K562 treated with DMSO at 1 percent for 24 hours (cell line): ENCODE data around the gene AKR1C1. TPM values are rescaled to one million over a fixed set of nuclear protein-coding genes. Genes with fewer than 3 reads are reported as not detected.

Experiments used
- total RNA-seq: library from RNA; unstranded; fragments of 300-600 nt; gene quantifications from 2 replicates; pipeline ENCODE4 v1.2.3, GENCODE V29; 2022; ENCODE audit warnings: low read depth; ENCODE audit not compliant: insufficient read depth

Gene AKR1C1
- 55.7 and 64.2 TPM in 2 replicates for total RNA-seq

DNA sequence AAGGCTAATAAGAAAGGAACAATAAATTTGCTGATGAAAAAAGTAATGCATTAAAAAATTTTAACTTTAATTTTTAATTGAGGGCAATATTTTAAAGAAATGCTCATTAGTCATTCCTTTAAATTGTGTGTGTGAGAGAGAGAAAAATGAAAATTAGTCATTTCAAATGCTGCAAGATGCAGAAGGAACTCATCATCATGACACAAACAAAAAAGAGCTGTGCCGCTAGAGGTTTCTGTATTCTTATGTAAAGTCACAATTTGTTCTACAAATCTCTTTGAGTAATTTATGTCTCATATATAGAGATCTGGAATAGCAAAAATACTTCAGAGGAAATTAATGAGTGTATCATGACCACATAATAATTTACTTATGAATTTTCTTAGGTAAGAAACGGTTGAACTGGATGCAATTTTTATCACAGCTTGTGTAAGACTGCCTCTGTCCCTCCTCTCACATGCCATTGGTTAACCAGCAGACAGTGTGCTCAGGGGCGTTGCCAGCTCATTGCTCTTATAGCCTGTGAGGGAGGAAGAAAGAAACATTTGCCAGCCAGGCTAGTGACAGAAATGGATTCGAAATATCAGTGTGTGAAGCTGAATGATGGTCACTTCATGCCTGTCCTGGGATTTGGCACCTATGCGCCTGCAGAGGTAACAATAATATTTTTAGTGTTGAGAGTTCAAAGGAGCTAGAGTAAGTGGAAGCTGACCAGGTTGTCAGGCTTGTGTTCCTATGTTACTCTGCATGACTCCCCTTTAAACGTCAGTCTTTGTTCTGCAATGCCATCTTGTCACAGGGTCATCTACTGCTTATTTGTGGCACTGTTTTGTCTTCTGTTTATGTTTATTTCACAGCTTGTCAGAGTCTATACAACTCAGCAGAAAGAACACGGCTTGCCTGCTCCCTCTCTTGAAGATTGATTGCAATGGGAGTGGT, at the start of gene AKR1C1:
AKR1C1 (plus strand) TSS at position 540 of the 939 bp plus-strand sequence; CDS start at position 570, 30 bp downstream.

DNA sequence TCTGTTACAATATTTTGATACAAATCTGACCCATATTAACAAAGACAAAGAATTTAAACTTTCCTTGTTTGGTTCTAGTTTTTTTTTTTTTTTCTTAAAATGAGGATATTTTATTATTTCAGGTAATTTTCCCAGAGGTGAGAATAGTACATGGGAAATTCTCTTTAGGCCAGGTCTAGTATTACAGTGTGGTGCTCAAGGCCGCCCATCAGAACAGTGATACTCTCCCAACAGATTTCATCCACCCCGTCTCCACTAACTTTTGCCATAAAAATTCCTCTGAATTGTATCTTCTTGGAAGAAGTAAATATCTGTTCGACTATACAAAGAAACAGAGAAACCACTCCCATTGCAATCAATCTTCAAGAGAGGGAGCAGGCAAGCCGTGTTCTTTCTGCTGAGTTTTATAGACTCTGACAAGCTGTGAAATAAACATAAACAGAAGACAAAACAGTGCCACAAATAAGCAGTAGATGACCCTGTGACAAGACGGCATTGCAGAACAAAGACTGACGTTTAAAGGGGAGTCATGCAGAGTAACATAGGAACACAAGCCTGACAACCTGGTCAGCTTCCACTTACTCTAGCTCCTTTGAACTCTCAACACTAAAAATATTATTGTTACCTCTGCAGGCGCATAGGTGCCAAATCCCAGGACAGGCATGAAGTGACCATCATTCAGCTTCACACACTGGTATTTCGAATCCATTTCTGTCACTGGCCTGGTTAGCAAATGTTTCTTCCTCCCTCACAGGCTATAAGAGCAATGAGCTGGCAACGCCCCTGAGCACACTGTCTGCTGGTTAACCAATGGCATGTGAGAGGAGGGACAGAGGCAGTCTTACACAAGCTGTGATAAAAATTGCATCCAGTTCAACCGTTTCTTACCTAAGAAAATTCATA, 40.2 kb downstream of the AKR1C1 start, which contains the start of gene AKR1C2:
AKR1C2 (minus strand) TSS at position 731 of the 903 bp plus-strand sequence; CDS start at position 709, 22 bp downstream.

Other genes with a start within 250 kb of the AKR1C1 start
- 10.1 and 17.2 TPM in 2 replicates for gene AKR1E2, start 137.2 kb upstream of the AKR1C1 start, total RNA-seq
- gene AKR1C2, start 40.4 kb downstream of the AKR1C1 start, total RNA-seq: 33.1 and 40.4 TPM in 2 replicates
- gene AKR1C3, start 131.0 kb downstream of the AKR1C1 start, total RNA-seq: 10.5 and 11.6 TPM in 2 replicates
- gene AKR1C8, start 221.7 kb downstream of the AKR1C1 start, total RNA-seq: not detected in 2 replicates
- not detected in 2 replicates for gene AKR1C4, start 233.4 kb downstream of the AKR1C1 start, total RNA-seq